ENCODE measurements around the gene TEDC1.
"Not testable (repeated sequence)": the region's sequence is repeated elsewhere in the genome, so short reads cannot be mapped to it uniquely, and the experiment has no call there.

Gene TEDC1

DNA sequence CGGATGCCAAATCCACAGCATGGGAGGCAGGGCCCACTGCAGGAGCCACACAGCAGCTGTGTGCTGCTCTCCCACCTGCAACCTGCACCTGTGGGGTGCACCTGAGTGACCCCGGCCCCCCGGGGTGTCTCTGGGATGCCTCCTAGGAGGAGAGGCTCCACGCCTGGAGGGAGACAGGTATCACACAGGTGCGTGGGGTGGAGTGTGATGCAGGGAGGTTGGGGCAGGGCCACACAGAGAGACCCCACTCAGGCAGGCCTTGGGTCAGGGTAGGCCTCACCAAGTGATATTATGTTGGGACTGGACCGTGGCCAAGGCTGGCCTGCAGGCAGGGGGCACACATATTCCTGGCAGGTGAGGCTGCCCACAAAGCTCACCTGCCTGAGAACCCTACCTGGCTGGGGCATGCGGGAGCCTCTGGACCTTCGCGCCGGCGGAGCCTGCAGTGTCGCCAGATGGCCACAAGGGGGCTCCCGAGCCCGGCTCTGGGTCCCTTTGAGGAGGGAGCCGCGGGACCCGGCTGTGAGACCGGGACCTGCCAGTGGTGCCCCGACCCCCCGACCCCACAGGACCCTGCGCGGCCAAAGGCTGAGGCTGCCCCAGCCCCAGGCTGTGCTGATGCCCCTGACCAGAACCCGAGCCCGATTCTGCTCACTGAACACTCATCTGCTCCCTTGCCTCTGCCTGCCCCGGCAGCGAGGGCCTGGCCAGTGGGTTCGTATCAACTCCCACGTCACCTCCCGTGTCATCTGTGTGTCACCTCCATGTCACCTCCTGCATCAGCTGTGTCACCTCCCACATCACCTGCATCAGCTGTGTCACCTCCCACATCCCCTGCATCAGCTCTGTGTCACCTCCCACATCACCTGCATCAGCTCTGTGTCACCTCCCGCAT is 46.8 kb downstream of the TEDC1 start:
- ChIA-PET POLR2A (no interaction called here), CTCF (interaction anchor here (1.0 to 2.1 kb wide), 10 partner anchors 9 to 613 kb away, joined by 3 to 9 read pairs (median 4); no protein-coding TSS in a partner anchor)
- no peak for DNase-seq (ENCODE audit: low read depth, low spot score)

GRCh38 chr14:105538481-105539049 is 47.5 kb downstream of the TEDC1 start:
- CTCF ChIA-PET = interaction anchor here (1.0 to 2.1 kb wide), 7 partner anchors 10 to 612 kb away, joined by 3 to 9 read pairs (median 5); no protein-coding TSS in a partner anchor

More for the DNA sequence above, 46.8 kb downstream of the TEDC1 start:
- TF ChIP-seq, protein P1, sequence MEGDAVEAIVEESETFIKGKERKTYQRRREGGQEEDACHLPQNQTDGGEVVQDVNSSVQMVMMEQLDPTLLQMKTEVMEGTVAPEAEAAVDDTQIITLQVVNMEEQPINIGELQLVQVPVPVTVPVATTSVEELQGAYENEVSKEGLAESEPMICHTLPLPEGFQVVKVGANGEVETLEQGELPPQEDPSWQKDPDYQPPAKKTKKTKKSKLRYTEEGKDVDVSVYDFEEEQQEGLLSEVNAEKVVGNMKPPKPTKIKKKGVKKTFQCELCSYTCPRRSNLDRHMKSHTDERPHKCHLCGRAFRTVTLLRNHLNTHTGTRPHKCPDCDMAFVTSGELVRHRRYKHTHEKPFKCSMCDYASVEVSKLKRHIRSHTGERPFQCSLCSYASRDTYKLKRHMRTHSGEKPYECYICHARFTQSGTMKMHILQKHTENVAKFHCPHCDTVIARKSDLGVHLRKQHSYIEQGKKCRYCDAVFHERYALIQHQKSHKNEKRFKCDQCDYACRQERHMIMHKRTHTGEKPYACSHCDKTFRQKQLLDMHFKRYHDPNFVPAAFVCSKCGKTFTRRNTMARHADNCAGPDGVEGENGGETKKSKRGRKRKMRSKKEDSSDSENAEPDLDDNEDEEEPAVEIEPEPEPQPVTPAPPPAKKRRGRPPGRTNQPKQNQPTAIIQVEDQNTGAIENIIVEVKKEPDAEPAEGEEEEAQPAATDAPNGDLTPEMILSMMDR (IDR thresholded peaks at IDR 0.05; ENCODE audit: insufficient read depth, low read length, missing control alignments) = peak; percentile 95
- no peak overlapping the region for H3K4me3 ChIP-seq (ENCODE audit: low read depth, low read length)

DNA sequence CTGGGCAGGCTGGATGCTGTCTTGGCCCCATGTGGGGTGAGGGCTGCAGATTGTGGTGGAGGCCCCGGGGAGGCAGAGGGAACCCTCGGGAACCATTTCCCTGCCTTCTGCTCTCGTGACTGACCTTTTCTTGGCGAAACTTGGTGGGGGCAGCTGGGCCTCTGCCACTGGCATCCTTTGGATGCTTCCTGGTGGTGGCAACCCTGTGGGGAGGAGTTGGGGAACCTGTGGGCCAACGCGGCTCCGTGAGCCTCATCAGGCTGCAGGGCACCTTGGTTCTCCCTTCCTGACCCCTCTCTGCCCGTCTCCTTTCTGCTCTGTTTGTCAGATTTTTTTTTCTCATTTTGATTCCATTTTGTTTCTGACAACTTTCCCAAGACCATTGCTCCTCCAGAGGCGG is 49.8 kb downstream of the TEDC1 start:
- ChIA-PET CTCF (interaction anchor here (1.9 kb wide), 1 partner anchor 8 kb away, joined by 5 read pairs; no protein-coding TSS in a partner anchor), POLR2A (no interaction called here)
- TF ChIP-seq, protein P1 (IDR thresholded peaks at IDR 0.05; ENCODE audit: insufficient read depth, low read length, missing control alignments) = no peak
- DNase-seq (ENCODE audit: low read depth, low spot score) = no peak
- no peak overlapping the region for H3K4me3 ChIP-seq (ENCODE audit: low read depth, low read length)

More at GRCh38 chr14:105538481-105539049, 47.5 kb downstream of the TEDC1 start:
- POLR2A ChIA-PET = no interaction called here
- TF ChIP-seq, protein P1 (IDR thresholded peaks at IDR 0.05; ENCODE audit: insufficient read depth, low read length, missing control alignments) = no peak
- no peak for DNase-seq (ENCODE audit: low read depth, low spot score)
- H3K4me3 ChIP-seq (ENCODE audit: low read depth, low read length) = no peak overlapping the region

- no peak overlapping the region for H3K4me3 ChIP-seq (ENCODE audit: low read depth, low read length)
- ChIA-PET CTCF (interaction anchor here (1.9 kb wide), 1 partner anchor 9 kb away, joined by 5 read pairs; no protein-coding TSS in a partner anchor), POLR2A (no interaction called here)
- no peak for DNase-seq (ENCODE audit: low read depth, low spot score)
- TF ChIP-seq, protein P1 (IDR thresholded peaks at IDR 0.05; ENCODE audit: insufficient read depth, low read length, missing control alignments) = no peak
Observed at GRCh38 chr14:105541218-105541875, 50.3 kb downstream of the TEDC1 start.

DNA sequence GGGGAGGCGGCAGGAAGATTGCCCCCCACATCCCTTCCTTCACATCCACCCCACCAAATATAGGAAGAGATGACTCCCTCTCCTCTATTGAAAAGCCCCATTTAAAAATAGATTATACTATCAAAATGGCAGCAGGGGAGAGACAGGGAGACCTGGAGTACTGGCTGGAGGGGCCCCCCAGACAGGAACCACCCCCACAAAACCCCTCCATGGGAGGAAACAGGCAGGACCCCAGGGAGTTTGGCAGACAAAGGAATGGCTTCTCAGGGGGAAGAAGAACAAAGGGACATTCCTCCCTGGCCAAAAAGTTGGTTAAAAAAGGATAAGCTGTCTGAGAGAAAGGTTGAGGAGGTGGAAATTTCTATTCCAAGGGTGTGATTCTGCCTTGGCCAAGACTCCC is 54.6 kb downstream of the TEDC1 start:
- POLR2A ChIA-PET; H3K4me3 ChIP-seq (ENCODE audit: low read depth, low read length); CTCF ChIA-PET; DNase-seq (ENCODE audit: low read depth, low spot score): not testable (repeated sequence)

DNA sequence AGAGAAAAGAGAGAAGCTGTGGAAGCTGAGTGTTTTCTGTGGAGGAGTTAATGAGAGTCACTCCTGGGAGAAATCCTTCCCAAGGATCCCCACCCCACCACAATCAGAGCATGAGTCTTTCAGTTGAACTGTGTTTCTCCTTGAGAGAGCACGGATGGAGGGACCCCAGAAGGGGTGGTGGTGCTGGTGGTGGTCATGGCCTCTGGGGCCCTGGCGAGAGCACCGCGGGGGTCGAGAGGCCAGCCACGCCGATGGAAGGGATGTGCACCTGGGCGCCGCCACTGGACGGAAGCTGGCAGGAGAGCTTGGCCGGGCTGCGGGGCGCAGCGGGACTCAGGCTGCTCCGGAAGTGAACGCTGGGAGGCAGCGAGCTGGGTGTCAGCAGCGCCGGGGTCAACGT is 55.4 kb downstream of the TEDC1 start:
- DNase-seq (ENCODE audit: low read depth, low spot score); H3K4me3 ChIP-seq (ENCODE audit: low read depth, low read length); POLR2A ChIA-PET; CTCF ChIA-PET: not testable (repeated sequence)

GRCh38 chr14:105547072-105547471 is 56.0 kb downstream of the TEDC1 start:
- H3K4me3 ChIP-seq (ENCODE audit: low read depth, low read length); POLR2A ChIA-PET; DNase-seq (ENCODE audit: low read depth, low spot score); CTCF ChIA-PET: not testable (repeated sequence)
